Measurements from ENCODE around the gene ACTRT3.

The ACTRT3 gene

GRCh38 chr3:169748670-169749069 is 20.7 kb downstream of the ACTRT3 start:
- Histone ChIP-seq H4K20me1 (ENCODE audit: insufficient read depth, low read length) (no peaks in the 10 kb centered on the region), H3K4me1 (ENCODE audit: insufficient read depth, low read length, severe bottlenecking) (no peaks in the 10 kb centered on the region), H3K9me3 (ENCODE audit: low read length) (no peaks in the 10 kb centered on the region), H3K4me2 (ENCODE audit: low read length) (no peak overlapping the region), H3K9me2 (ENCODE audit: low read depth, low read length) (no peaks in the 10 kb centered on the region), H2AFZ (ENCODE audit: low read length) (no peak overlapping the region), H3K27me3 (ENCODE audit: insufficient read depth, low read length) (peaks cover 9% of the 10 kb centered on the region), H3K36me3 (ENCODE audit: insufficient read depth, low read length) (no peaks in the 10 kb centered on the region), H3K27ac (ENCODE audit: low read depth, low read length, poor library complexity, severe bottlenecking) (no peak overlapping the region), H3K79me2 (ENCODE audit: insufficient read depth, low read length) (no peaks in the 10 kb centered on the region), H3K4me3 (ENCODE audit: low read depth, low read length, poor library complexity, severe bottlenecking) (no peak overlapping the region), H3K9ac (ENCODE audit: low read length) (no peak overlapping the region), H3F3A (ENCODE audit: insufficient read depth, low read length) (no peaks in the 10 kb centered on the region)
- TF ChIP-seq CTCF (IDR thresholded peaks at IDR 0.05; ENCODE audit: low read length) (no peak), EZH2 (IDR thresholded peaks at IDR 0.05; ENCODE audit: borderline replicate concordance, low read length) (no peak)

GRCh38 chr3:169746924-169747323 is 22.4 kb downstream of the ACTRT3 start:
- Histone ChIP-seq H3K9ac (ENCODE audit: low read length) (no peak overlapping the region), H2AFZ (ENCODE audit: low read length) (no peak overlapping the region), H3K79me2 (ENCODE audit: insufficient read depth, low read length) (no peaks in the 10 kb centered on the region), H3K36me3 (ENCODE audit: insufficient read depth, low read length) (no peaks in the 10 kb centered on the region), H3K4me1 (ENCODE audit: insufficient read depth, low read length, severe bottlenecking) (no peaks in the 10 kb centered on the region), H3K4me2 (ENCODE audit: low read length) (no peak overlapping the region), H3K9me2 (ENCODE audit: low read depth, low read length) (no peaks in the 10 kb centered on the region), H3K27me3 (ENCODE audit: insufficient read depth, low read length) (peaks cover 9% of the 10 kb centered on the region), H3F3A (ENCODE audit: insufficient read depth, low read length) (no peaks in the 10 kb centered on the region), H4K20me1 (ENCODE audit: insufficient read depth, low read length) (no peaks in the 10 kb centered on the region), H3K4me3 (ENCODE audit: low read depth, low read length, poor library complexity, severe bottlenecking) (no peak overlapping the region), H3K27ac (ENCODE audit: low read depth, low read length, poor library complexity, severe bottlenecking) (no peak overlapping the region), H3K9me3 (ENCODE audit: low read length) (no peaks in the 10 kb centered on the region)
- TF ChIP-seq EZH2 (IDR thresholded peaks at IDR 0.05; ENCODE audit: borderline replicate concordance, low read length) (no peak), CTCF (IDR thresholded peaks at IDR 0.05; ENCODE audit: low read length) (no peak)

GRCh38 chr3:169744366-169745054 is 24.9 kb downstream of the ACTRT3 start:
- Histone ChIP-seq H3K4me1 (ENCODE audit: insufficient read depth, low read length, severe bottlenecking) (no peaks in the 10 kb centered on the region), H3K9ac (ENCODE audit: low read length) (no peak overlapping the region), H3K4me3 (ENCODE audit: low read depth, low read length, poor library complexity, severe bottlenecking) (no peak overlapping the region), H3K4me2 (ENCODE audit: low read length) (no peak overlapping the region), H3K9me3 (ENCODE audit: low read length) (no peaks in the 10 kb centered on the region), H3F3A (ENCODE audit: insufficient read depth, low read length) (no peaks in the 10 kb centered on the region), H2AFZ (ENCODE audit: low read length) (no peak overlapping the region), H3K79me2 (ENCODE audit: insufficient read depth, low read length) (no peaks in the 10 kb centered on the region), H3K36me3 (ENCODE audit: insufficient read depth, low read length) (no peaks in the 10 kb centered on the region), H4K20me1 (ENCODE audit: insufficient read depth, low read length) (no peaks in the 10 kb centered on the region), H3K27ac (ENCODE audit: low read depth, low read length, poor library complexity, severe bottlenecking) (no peak overlapping the region), H3K27me3 (ENCODE audit: insufficient read depth, low read length) (peaks cover 9% of the 10 kb centered on the region), H3K9me2 (ENCODE audit: low read depth, low read length) (no peaks in the 10 kb centered on the region)
- peak; percentile 72 for TF ChIP-seq CTCF (IDR thresholded peaks at IDR 0.05; ENCODE audit: low read length)
- no peak for TF ChIP-seq EZH2 (IDR thresholded peaks at IDR 0.05; ENCODE audit: borderline replicate concordance, low read length)
